ENCODE data around the gene KRT72.

DNA sequence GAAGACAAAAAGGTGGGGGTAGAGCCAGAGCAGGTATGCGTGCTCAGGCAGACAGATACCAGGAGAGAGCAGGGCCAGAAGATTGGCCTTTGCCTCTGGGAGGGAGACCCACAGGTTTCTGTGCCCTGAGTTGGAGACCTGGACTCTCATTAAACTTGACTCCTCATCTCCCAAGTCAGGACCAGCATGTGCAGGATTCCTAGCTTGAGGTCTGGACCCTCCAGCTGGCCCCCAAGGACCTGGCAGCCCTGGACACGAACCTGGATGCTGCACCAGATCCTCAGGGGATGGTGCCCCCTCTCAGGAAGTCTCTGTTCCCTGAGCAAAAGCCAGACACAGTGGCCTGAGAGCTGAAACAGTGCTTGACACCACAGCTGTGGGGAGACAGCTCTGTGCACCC lies 27.6 kb upstream of the KRT72 start:
- TF ChIP-seq, protein P1, sequence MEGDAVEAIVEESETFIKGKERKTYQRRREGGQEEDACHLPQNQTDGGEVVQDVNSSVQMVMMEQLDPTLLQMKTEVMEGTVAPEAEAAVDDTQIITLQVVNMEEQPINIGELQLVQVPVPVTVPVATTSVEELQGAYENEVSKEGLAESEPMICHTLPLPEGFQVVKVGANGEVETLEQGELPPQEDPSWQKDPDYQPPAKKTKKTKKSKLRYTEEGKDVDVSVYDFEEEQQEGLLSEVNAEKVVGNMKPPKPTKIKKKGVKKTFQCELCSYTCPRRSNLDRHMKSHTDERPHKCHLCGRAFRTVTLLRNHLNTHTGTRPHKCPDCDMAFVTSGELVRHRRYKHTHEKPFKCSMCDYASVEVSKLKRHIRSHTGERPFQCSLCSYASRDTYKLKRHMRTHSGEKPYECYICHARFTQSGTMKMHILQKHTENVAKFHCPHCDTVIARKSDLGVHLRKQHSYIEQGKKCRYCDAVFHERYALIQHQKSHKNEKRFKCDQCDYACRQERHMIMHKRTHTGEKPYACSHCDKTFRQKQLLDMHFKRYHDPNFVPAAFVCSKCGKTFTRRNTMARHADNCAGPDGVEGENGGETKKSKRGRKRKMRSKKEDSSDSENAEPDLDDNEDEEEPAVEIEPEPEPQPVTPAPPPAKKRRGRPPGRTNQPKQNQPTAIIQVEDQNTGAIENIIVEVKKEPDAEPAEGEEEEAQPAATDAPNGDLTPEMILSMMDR (IDR thresholded peaks at IDR 0.05; ENCODE audit: low read depth, low read length, poor library complexity, severe bottlenecking) = no peak
- TF ChIP-seq EZH2phosphoT487 (IDR thresholded peaks at IDR 0.05; ENCODE audit: borderline replicate concordance, low read length) = no peak

All from DOHH2 (cell line).